Measurements from ENCODE around the gene KIAA2012.

DNA sequence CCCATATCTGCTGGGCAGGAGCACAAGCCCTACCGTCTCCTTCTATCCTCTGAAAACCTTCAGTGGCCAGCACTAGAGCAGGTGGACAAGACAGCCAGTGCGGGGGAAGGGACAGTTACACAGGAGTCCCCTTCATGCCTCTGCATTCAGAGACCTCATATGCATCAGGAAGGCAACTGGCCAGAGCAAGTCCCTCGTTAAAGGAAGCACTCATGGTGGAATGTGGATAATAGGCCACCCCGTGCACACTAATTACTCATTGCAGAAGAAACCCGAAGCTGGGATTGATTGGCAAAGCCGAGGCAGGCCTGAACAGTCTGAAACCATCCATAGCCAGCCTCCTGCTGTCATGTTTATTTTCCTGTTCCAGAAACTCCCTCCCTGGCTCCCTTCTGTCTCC lies 11.2 kb downstream of the KIAA2012 start:
- TF ChIP-seq EZH2 (IDR thresholded peaks at IDR 0.05; ENCODE audit: insufficient read depth, low read length): no peak
- TF ChIP-seq, protein P1, sequence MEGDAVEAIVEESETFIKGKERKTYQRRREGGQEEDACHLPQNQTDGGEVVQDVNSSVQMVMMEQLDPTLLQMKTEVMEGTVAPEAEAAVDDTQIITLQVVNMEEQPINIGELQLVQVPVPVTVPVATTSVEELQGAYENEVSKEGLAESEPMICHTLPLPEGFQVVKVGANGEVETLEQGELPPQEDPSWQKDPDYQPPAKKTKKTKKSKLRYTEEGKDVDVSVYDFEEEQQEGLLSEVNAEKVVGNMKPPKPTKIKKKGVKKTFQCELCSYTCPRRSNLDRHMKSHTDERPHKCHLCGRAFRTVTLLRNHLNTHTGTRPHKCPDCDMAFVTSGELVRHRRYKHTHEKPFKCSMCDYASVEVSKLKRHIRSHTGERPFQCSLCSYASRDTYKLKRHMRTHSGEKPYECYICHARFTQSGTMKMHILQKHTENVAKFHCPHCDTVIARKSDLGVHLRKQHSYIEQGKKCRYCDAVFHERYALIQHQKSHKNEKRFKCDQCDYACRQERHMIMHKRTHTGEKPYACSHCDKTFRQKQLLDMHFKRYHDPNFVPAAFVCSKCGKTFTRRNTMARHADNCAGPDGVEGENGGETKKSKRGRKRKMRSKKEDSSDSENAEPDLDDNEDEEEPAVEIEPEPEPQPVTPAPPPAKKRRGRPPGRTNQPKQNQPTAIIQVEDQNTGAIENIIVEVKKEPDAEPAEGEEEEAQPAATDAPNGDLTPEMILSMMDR (IDR thresholded peaks at IDR 0.05; ENCODE audit: insufficient read depth, low read depth, low read length): no peak
